Measurements from ENCODE around the gene SLC7A6.

Gene SLC7A6

GRCh38 chr16:68252383-68252782, 11.9 kb upstream of the SLC7A6 start:
- Histone ChIP-seq H3K27me3 (replicated peaks; ENCODE audit: control insufficient read depth, insufficient read depth, low read length) (no peaks in the 10 kb centered on the region), H3K36me3 (ENCODE audit: control insufficient read depth, insufficient read depth, low read length) (peaks cover 9% of the 10 kb centered on the region), H3K4me3 (replicated peaks; ENCODE audit: low read depth, low read length) (no peak overlapping the region)
- no peak for DNase-seq (ENCODE audit: extremely low read depth, insufficient read length)
- TF ChIP-seq CTCF (IDR thresholded peaks at IDR 0.05; ENCODE audit: insufficient read depth, low read length, poor library complexity, severe bottlenecking), result no peak

GRCh38 chr16:68253721-68254120, 10.6 kb upstream of the SLC7A6 start:
- DNase-seq (ENCODE audit: extremely low read depth, insufficient read length), result no peak
- Histone ChIP-seq H3K27me3 (replicated peaks; ENCODE audit: control insufficient read depth, insufficient read depth, low read length) (no peaks in the 10 kb centered on the region), H3K36me3 (ENCODE audit: control insufficient read depth, insufficient read depth, low read length) (peaks cover 9% of the 10 kb centered on the region), H3K4me3 (replicated peaks; ENCODE audit: low read depth, low read length) (no peak overlapping the region)
- TF ChIP-seq CTCF (IDR thresholded peaks at IDR 0.05; ENCODE audit: insufficient read depth, low read length, poor library complexity, severe bottlenecking), result no peak

- no peak overlapping the region for H3K4me3 ChIP-seq (replicated peaks; ENCODE audit: low read depth, low read length)
- peaks cover 19% of the 10 kb centered on the region for H3K36me3 ChIP-seq (ENCODE audit: control insufficient read depth, insufficient read depth, low read length)
- no peak for DNase-seq (ENCODE audit: extremely low read depth, insufficient read length)
- no peaks in the 10 kb centered on the region for H3K27me3 ChIP-seq (replicated peaks; ENCODE audit: control insufficient read depth, insufficient read depth, low read length)
- no peak for TF ChIP-seq CTCF (IDR thresholded peaks at IDR 0.05; ENCODE audit: insufficient read depth, low read length, poor library complexity, severe bottlenecking)
Observed at GRCh38 chr16:68255712-68256111, 8.6 kb upstream of the SLC7A6 start.

- Histone ChIP-seq H3K27me3 (replicated peaks; ENCODE audit: control insufficient read depth, insufficient read depth, low read length) (no peaks in the 10 kb centered on the region), H3K4me3 (replicated peaks; ENCODE audit: low read depth, low read length) (no peak overlapping the region), H3K36me3 (ENCODE audit: control insufficient read depth, insufficient read depth, low read length) (peaks cover 19% of the 10 kb centered on the region)
- TF ChIP-seq CTCF (IDR thresholded peaks at IDR 0.05; ENCODE audit: insufficient read depth, low read length, poor library complexity, severe bottlenecking), result no peak
- DNase-seq (ENCODE audit: extremely low read depth, insufficient read length), result peak; percentile 52
Observed at GRCh38 chr16:68257251-68257905, 6.9 kb upstream of the SLC7A6 start.

- H3K27me3 ChIP-seq (replicated peaks; ENCODE audit: control insufficient read depth, insufficient read depth, low read length), result no peaks in the 10 kb centered on the region
- no peak for TF ChIP-seq CTCF (IDR thresholded peaks at IDR 0.05; ENCODE audit: insufficient read depth, low read length, poor library complexity, severe bottlenecking)
- H3K36me3 ChIP-seq (ENCODE audit: control insufficient read depth, insufficient read depth, low read length), result peaks cover 19% of the 10 kb centered on the region
- no peak overlapping the region for H3K4me3 ChIP-seq (replicated peaks; ENCODE audit: low read depth, low read length)
- DNase-seq (ENCODE audit: extremely low read depth, insufficient read length), result peak; percentile 46
Observed at GRCh38 chr16:68257906-68258800, 6.2 kb upstream of the SLC7A6 start.

Measured in GM06990 (cell line).